A375 (cell line): Measurements from ENCODE around the gene XCL2. TPM values are rescaled to one million over a fixed set of nuclear protein-coding genes. Genes with fewer than 3 reads are reported as not detected.

ENCODE experiments used
- total RNA-seq: library from RNA; depleted of rRNA; stranded (reverse); fragments of >200 nt; shearing (Covaris generic); gene quantifications from 2 replicates; pipeline ENCODE4 v1.2.3, GENCODE V29; 2014; rRNA removed

The XCL2 gene, protein sequence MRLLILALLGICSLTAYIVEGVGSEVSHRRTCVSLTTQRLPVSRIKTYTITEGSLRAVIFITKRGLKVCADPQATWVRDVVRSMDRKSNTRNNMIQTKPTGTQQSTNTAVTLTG
- not detected in 2 replicates for total RNA-seq

DNA sequence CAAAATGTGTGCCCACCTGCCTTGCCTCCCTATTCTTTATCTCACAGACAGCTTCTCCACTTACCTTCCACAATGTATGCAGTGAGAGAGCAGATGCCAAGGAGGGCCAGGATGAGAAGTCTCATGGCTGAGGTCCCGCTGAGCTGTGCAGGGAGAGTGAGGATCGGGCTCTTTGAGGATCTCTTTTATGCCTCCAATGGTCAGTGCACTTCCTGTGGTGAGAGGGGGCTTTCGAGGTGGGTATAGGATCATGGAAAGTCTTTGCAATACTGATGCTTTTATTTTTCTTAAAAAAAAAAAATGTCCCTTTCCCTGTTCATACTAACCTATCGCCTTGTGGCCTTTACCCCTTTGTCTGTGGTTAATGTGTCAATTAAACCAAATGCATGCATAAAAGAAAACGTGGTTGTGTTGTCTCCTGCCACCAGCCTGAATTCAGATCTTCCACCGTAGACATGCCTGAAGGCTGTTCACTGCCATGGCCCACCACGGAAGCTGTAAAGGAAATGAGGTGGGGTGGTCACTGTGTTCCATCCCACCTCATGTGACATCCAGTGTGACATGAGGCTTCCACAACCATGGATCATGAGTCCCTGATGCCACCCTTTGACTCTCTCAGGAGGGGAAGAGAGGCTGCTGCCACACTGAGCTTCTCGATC lies at the start of gene XCL2:
XCL2 (minus strand) TSS at position 158 of the 659 bp plus-strand sequence; CDS start at position 125, 33 bp downstream.

DNA sequence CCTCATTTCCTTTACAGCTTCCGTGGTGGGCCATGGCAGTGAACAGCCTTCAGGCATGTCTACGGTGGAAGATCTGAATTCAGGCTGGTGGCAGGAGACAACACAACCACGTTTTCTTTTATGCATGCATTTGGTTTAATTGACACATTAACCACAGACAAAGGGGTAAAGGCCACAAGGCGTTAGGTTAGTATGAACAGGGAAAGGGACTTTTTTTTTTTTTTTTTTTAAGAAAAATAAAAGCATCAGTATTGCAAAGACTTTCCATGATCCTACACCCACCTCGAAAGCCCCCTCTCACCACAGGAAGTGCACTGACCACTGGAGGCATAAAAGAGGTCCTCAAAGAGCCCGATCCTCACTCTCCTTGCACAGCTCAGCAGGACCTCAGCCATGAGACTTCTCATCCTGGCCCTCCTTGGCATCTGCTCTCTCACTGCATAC lies 32.5 kb upstream of the XCL2 start, which contains the start of gene XCL1:
XCL1 (plus strand) TSS at position 361 of the 444 bp plus-strand sequence; CDS start at position 394, 33 bp downstream.

Other genes starting within 250 kb of the XCL2 start
- 0.49 and 0.98 TPM in 2 replicates for gene XCL1, start 32.6 kb upstream of the XCL2 start, total RNA-seq
- not detected in 2 replicates for gene DPT, start 185.2 kb upstream of the XCL2 start, total RNA-seq